ENCODE results near the gene RAD51B. TPM values are rescaled to one million over a fixed set of nuclear protein-coding genes. Genes with fewer than 3 reads are reported as not detected.

RAD51B gene
- total RNA-seq, 1 experiment from 2014 or later, result 103 TPM

DNA sequence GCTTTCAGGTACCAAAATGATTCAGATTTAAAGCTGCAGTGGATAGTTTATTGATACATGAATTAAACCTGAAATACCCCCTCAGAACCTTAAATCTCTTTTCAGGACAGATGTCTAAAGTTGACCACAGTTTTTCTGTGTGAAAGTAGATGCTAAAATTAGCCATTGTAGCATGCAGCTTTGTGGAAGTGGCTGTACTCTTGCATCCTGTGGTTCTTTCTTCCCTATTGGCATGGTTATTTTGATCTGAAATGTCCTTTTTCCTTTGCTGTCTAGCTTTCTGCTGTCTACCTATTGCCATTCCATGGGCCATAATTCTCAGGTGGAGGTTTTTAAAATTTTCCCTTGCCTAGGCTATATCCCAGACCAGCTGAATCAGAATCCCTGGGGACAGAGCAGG, 517.7 kb downstream of the RAD51B start:
- in situ Hi-C loops (cut with HindIII; ENCODE audit: low sequenced_read_pairs), result no loop called here
- DNase-seq (ENCODE audit: low spot score), result no peak

DNA sequence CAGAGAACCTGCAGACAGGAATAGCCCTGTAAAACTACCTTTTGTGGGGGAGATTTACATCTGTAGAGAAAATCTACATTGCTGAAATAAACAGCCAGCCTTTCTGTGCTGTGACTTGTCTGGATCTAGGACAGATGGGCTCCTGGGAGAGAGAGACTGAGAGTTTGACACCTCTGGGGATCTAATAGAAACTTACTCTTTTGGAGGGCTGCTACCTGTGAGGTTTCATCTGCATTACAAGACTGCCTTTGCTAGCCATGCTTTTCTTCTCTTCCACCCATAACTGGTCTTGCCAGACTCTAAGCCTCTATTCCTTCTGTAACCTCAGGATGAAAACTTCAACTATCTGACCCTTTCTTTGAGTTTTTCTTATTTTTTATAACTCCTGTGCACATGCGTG, 520.7 kb downstream of the RAD51B start:
- in situ Hi-C loops (cut with HindIII; ENCODE audit: low sequenced_read_pairs), result no loop called here
- DNase-seq (ENCODE audit: low spot score), result no peak

DNA sequence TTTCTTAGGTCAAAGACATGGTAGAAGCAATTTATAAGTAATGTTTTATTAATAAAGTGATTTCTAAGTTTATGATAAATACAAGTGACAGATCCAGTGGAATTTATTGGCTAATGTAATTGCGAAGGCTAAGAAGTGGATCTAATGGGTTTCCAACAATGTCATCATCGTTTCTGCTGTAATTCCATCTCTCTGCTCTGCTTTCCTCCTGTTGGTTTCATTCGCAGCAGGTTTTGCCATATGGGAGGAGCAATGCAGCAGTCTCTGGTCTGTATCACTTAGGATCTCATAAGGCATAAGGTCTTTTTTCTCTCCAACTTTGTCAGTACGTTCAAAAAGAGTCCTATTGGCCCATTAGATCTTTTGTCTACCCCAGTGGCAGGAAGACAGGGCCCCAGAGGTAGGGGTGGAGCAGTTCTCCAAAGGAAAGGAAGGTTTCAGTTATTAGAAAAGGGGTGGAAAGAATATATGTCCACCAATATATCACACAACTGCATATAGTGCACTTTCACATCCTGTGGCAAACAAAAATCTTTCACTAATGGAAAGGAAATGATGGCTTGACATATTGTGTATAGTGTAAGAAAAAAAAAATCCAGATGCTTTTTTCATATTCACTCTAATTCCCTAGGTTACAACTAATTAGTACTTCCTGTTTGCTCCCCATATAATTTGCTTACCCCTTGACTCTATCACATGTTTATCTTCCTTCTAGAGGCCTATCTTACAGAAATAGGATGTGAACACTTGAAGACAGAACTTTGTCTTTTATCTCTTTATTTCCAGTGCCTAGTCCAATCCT, 522.0 kb downstream of the RAD51B start:
- in situ Hi-C loops (cut with HindIII; ENCODE audit: low sequenced_read_pairs), result no loop called here
- no peak for DNase-seq (ENCODE audit: low spot score)

DNA sequence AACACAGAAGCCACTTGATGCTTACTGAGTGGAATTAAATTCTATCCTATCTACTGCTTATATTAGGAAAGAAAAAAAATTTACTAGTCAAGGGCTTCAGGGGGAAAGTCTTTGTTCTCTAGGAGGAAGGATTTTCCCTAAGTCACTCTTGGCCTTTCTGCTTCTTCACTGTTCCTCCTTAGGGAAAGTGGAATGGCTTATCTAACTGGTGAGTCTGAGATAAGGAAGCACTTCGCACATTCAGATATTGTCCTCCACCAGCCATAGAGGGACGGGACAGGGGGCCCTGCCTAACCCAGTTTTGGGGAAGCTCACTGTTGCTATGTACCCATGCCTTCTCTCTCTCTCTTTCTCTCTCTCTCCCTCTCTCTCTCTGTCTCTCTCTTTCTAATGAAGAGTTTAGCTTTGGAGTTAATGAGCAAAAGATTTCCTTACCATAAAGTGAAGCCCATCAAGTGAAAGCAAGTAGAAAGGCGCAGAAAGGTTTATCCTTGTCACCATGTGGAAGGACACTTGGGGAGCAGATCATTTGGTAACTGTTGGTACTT, 522.7 kb downstream of the RAD51B start:
- DNase-seq (ENCODE audit: low spot score), result no peak
- in situ Hi-C loops (cut with HindIII; ENCODE audit: low sequenced_read_pairs), result no loop called here

DNA sequence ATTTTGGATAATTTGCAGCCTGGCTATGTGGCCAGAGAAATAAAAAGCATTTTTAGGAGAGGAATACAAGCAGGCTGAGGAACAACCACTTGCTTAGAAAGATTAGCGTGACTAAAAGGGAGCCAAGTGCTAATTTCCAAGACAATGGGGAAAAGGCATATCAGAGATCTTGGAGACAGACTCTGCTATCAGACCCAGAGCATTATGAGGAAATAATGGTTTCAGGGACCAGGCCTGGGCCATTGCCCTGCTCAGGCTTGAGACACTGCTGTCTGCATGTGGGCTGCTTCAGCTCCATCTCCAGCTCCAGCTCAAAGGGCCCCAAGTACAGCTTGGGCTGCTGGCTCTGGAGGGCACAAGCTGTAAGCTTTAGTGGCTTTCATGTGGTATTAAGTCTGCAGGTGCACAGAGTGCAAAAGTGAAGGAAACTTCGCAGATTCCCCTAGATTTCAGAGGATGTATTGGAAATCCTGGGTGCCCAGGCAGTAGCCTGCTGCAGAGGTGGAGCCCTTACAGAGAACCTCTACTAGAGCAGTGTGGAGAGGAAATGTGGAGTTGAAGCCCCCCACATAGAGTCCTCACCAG, 524.0 kb downstream of the RAD51B start:
- in situ Hi-C loops (cut with HindIII; ENCODE audit: low sequenced_read_pairs), result no loop called here
- no peak for DNase-seq (ENCODE audit: low spot score)

DNA sequence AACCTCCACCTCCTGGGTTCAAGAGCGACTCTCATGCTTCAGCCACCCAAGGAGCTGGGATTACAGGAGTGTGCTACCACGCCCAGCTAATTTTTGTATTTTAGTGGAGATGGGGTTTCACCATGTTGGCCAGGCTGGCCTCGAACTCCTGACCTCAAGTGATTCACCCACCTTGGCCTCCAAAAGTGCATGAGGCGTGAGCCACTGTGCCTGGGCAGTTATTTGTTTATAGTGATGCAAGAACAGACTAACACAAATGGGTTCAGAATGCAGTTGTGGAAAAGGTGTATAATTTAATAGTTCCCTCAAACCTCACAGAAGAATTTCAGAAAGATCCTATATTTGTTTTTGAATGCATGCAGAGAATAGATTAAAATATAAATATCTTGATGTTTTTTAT, 526.2 kb downstream of the RAD51B start:
- in situ Hi-C loops (cut with HindIII; ENCODE audit: low sequenced_read_pairs), result no loop called here
- no peak for DNase-seq (ENCODE audit: low spot score)

DNA sequence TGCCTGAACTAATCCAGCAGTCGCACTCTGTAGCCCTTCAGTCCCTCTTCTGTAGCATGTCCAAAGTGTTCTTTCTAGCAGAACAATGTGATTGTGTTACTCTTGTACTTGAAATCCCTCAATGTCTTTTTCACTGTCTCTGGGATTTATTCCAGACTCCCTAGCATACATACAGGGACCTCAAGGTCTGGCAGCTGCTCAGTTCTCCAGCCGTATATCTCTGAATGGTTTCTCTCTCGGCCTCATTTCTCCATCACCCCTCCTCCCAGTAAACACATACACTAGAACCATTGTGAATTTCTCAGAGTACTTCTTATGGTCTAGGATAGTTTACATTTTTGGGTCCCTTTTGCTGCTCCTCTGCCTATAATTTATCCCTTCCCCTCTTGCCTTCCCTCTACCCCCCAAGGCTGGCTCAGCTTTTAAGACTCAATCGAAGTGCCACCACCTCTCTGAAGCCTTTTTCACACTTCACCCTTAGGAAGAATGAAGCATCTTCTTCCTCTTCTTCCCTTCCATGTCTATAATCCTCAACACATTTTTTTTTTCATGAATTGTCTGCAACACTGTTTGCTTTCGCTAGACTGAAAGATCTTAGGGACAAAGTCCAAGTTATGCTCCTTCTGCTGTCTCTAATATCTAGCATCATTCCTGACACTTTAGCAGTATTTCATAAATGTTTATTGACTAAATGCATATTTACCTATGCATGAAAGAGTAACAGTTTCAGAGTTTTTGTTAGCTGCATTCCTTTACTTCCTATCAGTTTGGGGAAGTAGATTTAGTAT, 527.2 kb downstream of the RAD51B start:
- in situ Hi-C loops (cut with HindIII; ENCODE audit: low sequenced_read_pairs), result no loop called here

DNA sequence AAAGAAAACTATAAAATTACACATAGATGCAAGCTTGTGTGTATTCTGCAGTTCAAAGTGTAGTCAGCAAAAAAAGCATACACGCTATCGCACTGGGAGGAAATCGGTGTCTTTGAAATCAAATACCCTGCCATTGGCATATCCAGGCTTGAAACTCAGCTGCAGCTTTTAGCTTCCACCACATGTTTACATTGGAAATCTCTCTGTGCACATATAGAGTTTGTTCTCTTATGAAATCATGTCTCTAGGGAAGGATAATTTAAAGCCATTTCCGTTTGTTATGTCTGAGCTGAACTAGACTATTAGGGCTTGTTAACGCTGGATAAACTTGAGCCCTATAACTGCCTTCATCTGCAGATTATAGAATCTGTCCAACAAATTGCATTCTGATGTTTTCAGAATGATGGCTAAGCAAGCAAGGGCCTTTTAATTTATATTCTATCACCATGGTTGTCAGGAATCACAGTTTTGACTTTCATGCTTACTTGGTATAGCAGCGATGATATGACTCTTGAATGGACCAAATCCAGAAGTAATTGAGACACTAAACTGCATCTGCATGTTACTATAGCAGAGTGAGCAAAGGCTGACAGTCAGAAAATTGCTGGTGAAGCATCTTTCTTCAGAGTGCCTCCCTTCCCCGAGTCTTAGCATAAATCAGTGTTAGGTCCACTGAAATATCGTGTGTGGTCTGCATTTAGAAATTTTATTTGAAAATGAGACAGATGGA, 530.5 kb downstream of the RAD51B start:
- no peak for DNase-seq (ENCODE audit: low spot score)
- in situ Hi-C loops (cut with HindIII; ENCODE audit: low sequenced_read_pairs), result no loop called here

More for the DNA sequence above, 527.2 kb downstream of the RAD51B start:
- no peak for DNase-seq (ENCODE audit: low spot score)

DNA sequence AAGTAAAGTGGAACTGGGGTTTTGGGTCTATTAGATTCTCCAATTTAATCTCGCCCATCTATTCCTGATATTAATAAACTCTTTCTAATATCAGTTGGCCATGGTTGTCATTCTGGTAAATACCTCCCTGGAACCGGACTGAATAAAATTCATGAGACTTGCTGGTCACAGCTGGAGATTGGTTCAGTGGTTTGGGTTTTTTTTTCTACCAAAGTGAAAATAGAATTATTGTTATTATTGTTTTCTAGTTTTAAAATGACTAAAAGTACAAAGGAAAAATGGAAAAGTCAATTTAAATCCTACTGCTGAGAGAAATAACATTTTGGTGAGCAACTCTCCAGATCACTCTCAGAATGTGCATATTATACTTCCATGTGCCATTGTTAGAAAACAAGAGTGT, 535.8 kb downstream of the RAD51B start:
- no peak for DNase-seq (ENCODE audit: low spot score)
- in situ Hi-C loops (cut with HindIII; ENCODE audit: low sequenced_read_pairs), result no loop called here

DNA sequence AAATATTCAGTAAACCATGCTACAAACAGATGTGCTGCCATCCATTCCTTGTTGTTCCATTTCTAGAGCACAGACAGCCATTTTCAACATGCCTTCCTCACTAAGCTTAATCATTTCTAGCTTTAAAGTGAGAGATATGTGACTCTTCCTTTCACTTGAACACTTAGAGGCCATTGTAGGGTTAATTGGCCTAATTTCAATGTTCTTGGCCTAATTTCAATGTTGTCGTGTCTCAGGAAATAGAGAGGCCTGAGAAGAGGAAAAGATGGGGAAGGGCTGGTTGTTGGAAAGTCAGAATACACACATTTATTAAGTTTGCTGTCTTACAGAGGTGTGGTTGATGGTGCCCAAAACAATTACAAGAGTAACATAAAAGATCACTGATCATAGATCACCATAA, 538.2 kb downstream of the RAD51B start:
- DNase-seq (ENCODE audit: low spot score), result no peak
- in situ Hi-C loops (cut with HindIII; ENCODE audit: low sequenced_read_pairs), result no loop called here

DNA sequence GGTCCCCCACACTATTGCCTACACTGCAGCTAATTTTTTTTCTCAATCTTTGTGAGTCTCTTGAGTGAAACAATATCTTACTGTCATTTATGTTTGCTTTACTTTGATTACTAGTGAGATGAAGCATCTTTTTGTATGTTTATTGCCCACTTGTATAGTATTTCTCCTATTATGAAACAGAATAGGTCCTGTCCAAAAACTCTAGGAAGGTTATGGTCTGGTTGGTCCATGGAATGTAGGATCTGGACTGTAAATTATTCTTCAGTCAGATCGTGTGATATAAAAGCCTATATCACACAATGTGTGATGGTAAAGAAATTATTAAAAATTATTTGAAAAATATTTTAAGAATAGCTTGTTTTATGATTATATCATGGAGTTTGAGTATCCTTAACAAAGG, 538.9 kb downstream of the RAD51B start:
- no peak for DNase-seq (ENCODE audit: low spot score)
- in situ Hi-C loops (cut with HindIII; ENCODE audit: low sequenced_read_pairs), result no loop called here

DNA sequence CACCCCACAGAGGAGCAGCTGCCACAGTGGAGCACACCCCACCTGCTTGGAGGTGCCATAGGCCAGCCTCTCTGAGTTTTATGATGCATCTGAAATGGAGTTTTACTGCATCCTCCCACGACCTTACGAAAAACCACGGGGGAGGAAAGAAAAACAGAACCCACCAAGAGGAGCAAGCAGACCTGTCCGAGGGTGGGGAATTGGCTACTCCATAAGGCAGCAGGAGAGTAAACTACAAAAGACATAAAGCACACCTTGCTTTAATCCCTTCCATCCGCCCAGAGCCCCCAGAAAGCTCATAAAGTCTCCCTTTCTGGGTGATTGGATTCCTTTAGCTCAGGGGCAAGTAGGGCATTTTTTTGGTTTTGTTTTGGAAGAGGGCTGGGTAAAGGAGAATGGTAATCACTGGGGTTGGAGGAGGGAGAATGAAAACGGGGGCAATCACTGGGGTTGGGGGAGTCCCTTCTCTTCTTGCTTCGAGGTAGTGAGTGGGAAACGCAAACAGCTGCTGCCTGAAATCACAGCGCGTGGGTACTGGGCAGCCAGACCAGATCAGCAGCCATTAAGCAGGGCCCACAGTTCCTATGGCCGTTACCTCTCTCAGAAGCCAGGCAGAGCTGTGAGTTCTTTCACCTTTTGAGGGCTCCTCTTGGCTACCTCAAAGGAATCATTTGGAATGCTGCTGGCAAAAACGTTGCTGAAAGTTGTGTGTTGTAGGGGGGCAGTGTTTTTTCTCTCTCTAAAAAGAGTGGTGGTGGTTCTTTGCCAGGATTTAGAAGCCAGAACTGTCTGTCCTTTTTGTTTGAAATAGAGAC, 539.6 kb downstream of the RAD51B start:
- in situ Hi-C loops (cut with HindIII; ENCODE audit: low sequenced_read_pairs), result no loop called here
- DNase-seq (ENCODE audit: low spot score), result no peak

DNA sequence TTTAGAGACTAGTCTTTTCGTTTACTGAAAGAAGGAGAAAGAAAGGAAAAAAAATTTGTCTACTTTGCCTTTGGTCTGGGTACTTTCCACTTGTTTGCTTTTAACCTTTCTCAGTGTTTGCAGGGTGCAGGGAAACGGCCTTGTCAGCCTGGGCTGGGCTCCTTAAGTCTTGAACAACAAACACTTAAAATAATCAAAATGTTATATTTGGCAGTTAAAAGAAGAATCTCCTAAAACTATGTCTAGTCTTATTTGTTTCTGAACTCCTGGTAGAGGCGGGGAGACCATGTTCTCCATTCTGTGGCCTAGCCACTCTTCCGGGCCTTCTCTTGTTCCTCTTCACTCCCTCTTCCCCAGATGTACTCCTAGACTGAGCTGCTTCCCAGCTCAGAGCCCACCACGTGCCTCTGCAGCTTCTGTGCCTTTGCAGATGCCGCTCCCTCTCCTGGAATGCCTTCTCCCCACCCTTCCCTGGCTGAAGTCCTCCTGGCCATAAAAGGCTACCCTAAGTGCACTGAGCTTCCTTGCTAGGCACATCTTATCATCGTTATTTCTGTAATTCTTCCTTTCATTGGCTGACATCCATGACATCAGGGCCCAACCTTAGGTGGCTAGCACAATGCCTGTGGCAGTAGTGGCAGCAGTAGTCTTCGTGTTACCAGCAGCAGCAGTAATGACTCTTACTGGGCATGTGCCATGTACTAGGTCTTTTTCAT, 540.4 kb downstream of the RAD51B start:
- in situ Hi-C loops (cut with HindIII; ENCODE audit: low sequenced_read_pairs), result no loop called here
- DNase-seq (ENCODE audit: low spot score), result no peak

DNA sequence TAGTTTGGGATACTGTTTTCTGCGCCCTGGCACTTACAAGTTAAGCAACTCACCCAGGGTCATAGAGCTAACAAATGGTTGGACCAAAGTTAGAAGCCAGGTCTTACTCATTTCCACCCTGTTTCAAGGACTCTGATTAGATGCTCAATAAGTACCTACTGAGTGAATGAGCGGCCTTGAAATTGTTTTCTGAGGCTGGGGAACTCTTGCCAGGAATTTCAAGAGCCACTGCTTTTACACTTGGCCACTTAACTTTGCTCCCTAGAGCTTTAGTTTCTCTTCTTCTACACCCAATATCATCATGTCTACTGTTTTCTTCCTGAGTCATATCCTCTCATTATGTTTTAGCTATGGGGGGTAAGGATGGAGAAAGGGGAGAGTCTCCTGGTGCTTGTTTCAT, 541.7 kb downstream of the RAD51B start:
- in situ Hi-C loops (cut with HindIII; ENCODE audit: low sequenced_read_pairs), result no loop called here
- DNase-seq (ENCODE audit: low spot score), result no peak

DNA sequence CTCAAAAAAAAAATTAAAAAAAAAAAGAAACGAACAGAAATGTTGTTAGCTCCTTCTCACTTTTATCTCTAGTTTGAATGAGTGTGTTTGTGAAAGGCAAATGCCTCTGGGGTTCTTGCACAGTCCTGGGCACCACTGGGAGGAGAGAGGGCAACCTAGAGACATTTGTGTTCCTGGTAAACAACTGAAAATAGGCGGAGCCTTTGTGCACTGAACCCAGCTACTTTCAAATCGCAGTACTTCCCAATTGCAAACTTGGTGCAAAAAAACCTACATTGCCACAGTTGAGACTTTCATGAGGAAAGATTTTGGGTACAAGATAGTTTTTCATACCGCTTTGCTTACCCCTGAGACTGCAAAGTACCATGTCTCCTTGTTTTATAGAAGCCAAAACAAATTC, 543.3 kb downstream of the RAD51B start:
- in situ Hi-C loops (cut with HindIII; ENCODE audit: low sequenced_read_pairs), result no loop called here
- no peak for DNase-seq (ENCODE audit: low spot score)

DNA sequence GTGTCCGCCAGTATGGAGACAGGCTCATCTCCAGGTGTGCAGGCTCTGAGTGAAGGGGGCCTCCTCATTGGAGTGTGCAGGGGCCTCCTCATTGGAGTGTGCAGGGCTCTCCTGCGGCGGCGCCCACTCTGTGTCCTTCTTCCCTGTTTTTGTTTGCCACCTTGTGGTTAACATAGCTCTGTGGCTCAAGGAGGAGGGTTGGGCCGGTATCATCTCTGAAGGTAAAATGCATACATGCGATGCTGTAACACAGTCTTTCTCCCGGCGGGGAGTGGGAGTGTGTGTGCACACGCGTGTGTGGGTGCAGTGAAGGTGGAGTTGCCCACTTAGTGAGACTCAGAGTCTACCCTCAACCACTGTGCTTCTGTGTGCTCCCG, 543.9 kb downstream of the RAD51B start:
- DNase-seq (ENCODE audit: low spot score), result no peak
- in situ Hi-C loops (cut with HindIII; ENCODE audit: low sequenced_read_pairs), result no loop called here

DNA sequence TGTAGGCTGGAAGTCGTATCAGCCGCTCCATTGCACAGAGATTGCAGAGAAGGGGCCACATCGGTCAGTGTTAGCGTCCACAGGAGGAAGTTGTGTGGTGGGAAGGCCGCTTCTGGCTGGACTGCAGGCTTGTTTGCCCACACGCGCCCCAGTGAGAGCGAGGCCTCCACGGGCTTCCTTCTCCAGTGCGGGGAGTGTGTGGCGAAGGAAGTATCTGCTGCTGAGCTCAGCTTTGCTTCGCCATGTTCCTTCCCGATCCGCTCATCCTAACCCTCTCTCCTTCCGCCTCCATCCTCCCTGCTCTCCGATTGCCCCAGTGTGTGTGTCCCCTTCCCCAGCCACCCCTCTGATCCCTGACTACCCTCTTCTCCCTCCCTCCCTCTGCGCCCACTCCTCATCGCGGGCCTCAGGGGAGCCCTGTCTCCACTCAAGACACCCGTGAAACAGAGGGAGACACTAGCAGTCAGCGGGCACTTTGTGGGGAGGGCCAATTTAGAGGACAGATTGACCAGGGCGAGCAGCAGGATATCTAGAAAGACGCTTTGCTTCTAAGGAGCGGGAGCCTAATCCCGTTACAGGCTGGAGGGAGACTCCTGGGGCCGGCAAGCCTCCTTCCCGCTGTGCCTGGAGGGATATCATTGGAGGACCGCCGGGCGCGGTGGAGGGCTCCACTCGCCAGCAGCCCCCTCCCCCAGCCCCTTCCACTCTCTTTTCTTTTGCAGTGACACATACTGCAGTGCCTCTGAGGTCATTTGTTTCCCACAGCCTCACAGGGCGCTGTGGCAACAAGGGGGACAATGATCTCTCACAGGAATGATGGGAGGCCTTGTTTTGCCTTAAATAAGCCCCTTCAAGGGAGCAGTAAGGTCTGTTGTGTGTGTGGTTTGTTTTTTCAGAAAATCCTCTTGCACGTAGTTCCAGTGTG, 544.5 kb downstream of the RAD51B start:
- DNase-seq (ENCODE audit: low spot score), result peak; percentile 21
- in situ Hi-C loops (cut with HindIII; ENCODE audit: low sequenced_read_pairs), result no loop called here
